Pancreas (tissue), 10 donors: Measurements from ENCODE around the gene POLR3H. TPM values are rescaled to one million over a fixed set of nuclear protein-coding genes. Genes with fewer than 3 reads are reported as not detected.

Experiments used
- ATAC-seq, 4 donors: fragments of 200-7000 bp; cut with Tn5 transposase; one replicate each; pipeline versions ENCODE4 v1.8.0 to v1.9.1; 2020; ENCODE audit warnings: mild to moderate bottlenecking in 4 of 4, moderate library complexity in 4 of 4
- DNase-seq, 6 donors: peaks; one replicate each; pipeline ENCODE4 v3.0.0-alpha.2; 2020
- FAIRE-seq: peaks from 2 replicates; lab custom pipeline; 2012; peaks lifted over from hg19 to GRCh38; lab: Jason Lieb, UNC
- H3K27ac ChIP-seq, 4 donors: fragments of 200-600 bp; sonication (generic); 1 replicate in 3 of 4; 2 replicates in 1 of 4; pipeline versions ENCODE4 v1.5.0 to v1.8.0; 2020
- H3K27me3 ChIP-seq, 4 donors: fragments of 200-600 bp; one replicate each; pipeline ENCODE4 v1.8.0; 2021
- H3K36me3 ChIP-seq, 3 donors: fragments of 200-600 bp; sonication (generic) in 1 of 3; one replicate each; pipeline versions ENCODE4 v1.5.0 to v1.8.0; 2020 to 2021
- H3K4me1 ChIP-seq, 3 donors: fragments of 200-600 bp; one replicate each; pipeline ENCODE4 v1.8.0; 2021
- H3K4me3 ChIP-seq, 4 donors: fragments of 200-600 bp; sonication (generic) in 2 of 4; one replicate each; pipeline versions ENCODE4 v1.5.0 to v1.8.0; 2020 to 2021
- H3K9me3 ChIP-seq, 4 donors: fragments of 200-600 bp; one replicate each; pipeline ENCODE4 v1.8.0; 2021
- WGBS, 2 donors: extraction: QIAGEN DNeasy Blood & Tissue Kit; methylation state at CpG; one replicate each; pipeline ENCODE4 v1.1.7; 2013; 5-methylcytosine and 5-hydroxymethylcytosine counted together
- intact Hi-C, 3 donors: fragments of 100-400 bp; cut with DNase I; formaldehyde crosslinking; loops; one replicate each; pipeline versions ENCODE4 v1.11.1 to v1.14.2; 2022
- polyA plus RNA-seq, 2 donors: library from polyadenylated mRNA; stranded (reverse); fragments of 200-250 nt; gene quantifications; one replicate each; pipeline ENCODE4 v1.2.3, GENCODE V29; 2013
- total RNA-seq, 6 donors: library from RNA; stranded (reverse); fragmentation: NEBNext Ultra II Directional in 4 of 6; extraction: Animal tissue kit (Norgen Biotek cat#: 25700) in 4 of 6; gene quantifications; one replicate each; pipeline versions ENCODE4 v1.2.1 to v1.2.4, GENCODE V29; 2021 to 2023
- TF ChIP-seq, protein P1 (sequence below), 4 donors: fragments of 200-600 bp; sonication (generic) in 3 of 4; IDR thresholded peaks; one replicate each; pipeline versions ENCODE4 v1.5.0 to v1.8.0; 2021; ENCODE audit warnings: antibody characterized with exemption in 4 of 4
- donor health status: healthy with polysubstance abuse.
- donor health status: DM: no; HTN: no; CAD: no; lungs with moderate emphysema.
- donor health status: DM: no; HTN: no; CAD: no.
- donor health status: control.
- donor health status: control.
- donor health status: Bipolar disorder and iron deficiency.
- donor health status: DM: yes; HTN: yes; CAD: no.
- donor health status: DM: no; HTN: no; CAD: no.
- donor health status: DM: no; HTN: no; CAD: no.
- donor health status: DM: yes; HTN: yes; CAD: no.

The POLR3H gene
- total and polyA plus RNA-seq, 8 donors: 11.0 to 22.0 (median 14.4) TPM

GRCh38 chr22:41530890-41531714 lies 13.2 kb downstream of the POLR3H start:
- TF ChIP-seq, protein P1, sequence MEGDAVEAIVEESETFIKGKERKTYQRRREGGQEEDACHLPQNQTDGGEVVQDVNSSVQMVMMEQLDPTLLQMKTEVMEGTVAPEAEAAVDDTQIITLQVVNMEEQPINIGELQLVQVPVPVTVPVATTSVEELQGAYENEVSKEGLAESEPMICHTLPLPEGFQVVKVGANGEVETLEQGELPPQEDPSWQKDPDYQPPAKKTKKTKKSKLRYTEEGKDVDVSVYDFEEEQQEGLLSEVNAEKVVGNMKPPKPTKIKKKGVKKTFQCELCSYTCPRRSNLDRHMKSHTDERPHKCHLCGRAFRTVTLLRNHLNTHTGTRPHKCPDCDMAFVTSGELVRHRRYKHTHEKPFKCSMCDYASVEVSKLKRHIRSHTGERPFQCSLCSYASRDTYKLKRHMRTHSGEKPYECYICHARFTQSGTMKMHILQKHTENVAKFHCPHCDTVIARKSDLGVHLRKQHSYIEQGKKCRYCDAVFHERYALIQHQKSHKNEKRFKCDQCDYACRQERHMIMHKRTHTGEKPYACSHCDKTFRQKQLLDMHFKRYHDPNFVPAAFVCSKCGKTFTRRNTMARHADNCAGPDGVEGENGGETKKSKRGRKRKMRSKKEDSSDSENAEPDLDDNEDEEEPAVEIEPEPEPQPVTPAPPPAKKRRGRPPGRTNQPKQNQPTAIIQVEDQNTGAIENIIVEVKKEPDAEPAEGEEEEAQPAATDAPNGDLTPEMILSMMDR (IDR thresholded peaks at IDR 0.05): no peak
- FAIRE-seq (no peak), ATAC-seq (no peak), DNase-seq (peak in 1 of 6 donors; percentile 74)
- no peak overlapping the region for H3K27ac ChIP-seq
- H3K27me3 ChIP-seq: no peaks in the 10 kb centered on the region
- H3K9me3 ChIP-seq: no peaks in the 10 kb centered on the region
- H3K4me3 ChIP-seq: no peak overlapping the region
- WGBS, 2 donors: 74 to 78% methylated on average over 18 of the region's 18 CpGs
- intact Hi-C loops: loop anchor here in 1 of 3 donors (5.0 kb wide), 1 partner anchor 134 kb away; no protein-coding TSS in a partner anchor
- no peaks in the 10 kb centered on the region for H3K4me1 ChIP-seq
- H3K36me3 ChIP-seq: peaks cover 0 to 37% (median 25%) of the 10 kb centered on the region in 3 donors

- intact Hi-C loops: loop anchor here in 1 of 3 donors (10.0 kb wide), 1 partner anchor 124 kb away; no protein-coding TSS in a partner anchor
- DNase-seq (no peak), ATAC-seq (no peak), FAIRE-seq (no peak)
- H3K27me3 ChIP-seq: no peaks in the 10 kb centered on the region
- peaks cover under 1 to 5% (median 5%) of the 10 kb centered on the region in 3 donors for H3K4me1 ChIP-seq
- H3K27ac ChIP-seq: no peak overlapping the region
- no peaks in the 10 kb centered on the region for H3K9me3 ChIP-seq
- 75 to 77% methylated on average over 13 of the region's 13 CpGs for WGBS, 2 donors
- TF ChIP-seq, protein P1 (IDR thresholded peaks at IDR 0.05): no peak
- H3K4me3 ChIP-seq: no peak overlapping the region
- peaks cover 6 to 50% (median 30%) of the 10 kb centered on the region in 3 donors for H3K36me3 ChIP-seq
These were observed 15.2 kb downstream of the POLR3H start for GRCh38 chr22:41528938-41529561.

GRCh38 chr22:41528132-41528766 lies 16.0 kb downstream of the POLR3H start:
- no peak overlapping the region for H3K27ac ChIP-seq
- H3K9me3 ChIP-seq: no peaks in the 10 kb centered on the region
- H3K4me1 ChIP-seq: peaks cover 9 to 13% (median 10%) of the 10 kb centered on the region in 3 donors
- WGBS, 2 donors: 85 to 87% methylated on average over 16 of the region's 16 CpGs
- peaks cover 6 to 50% (median 30%) of the 10 kb centered on the region in 3 donors for H3K36me3 ChIP-seq
- intact Hi-C loops: loop anchor here in 1 of 3 donors (10.0 kb wide), 1 partner anchor 123 kb away; no protein-coding TSS in a partner anchor
- TF ChIP-seq, protein P1 (IDR thresholded peaks at IDR 0.05): no peak
- H3K4me3 ChIP-seq: no peak overlapping the region
- DNase-seq (no peak), ATAC-seq (no peak), FAIRE-seq (no peak)
- H3K27me3 ChIP-seq: no peaks in the 10 kb centered on the region

- peaks cover 10 to 13% (median 11%) of the 10 kb centered on the region in 3 donors for H3K4me1 ChIP-seq
- H3K36me3 ChIP-seq: peaks cover 6 to 47% (median 30%) of the 10 kb centered on the region in 3 donors
- peak overlapping the region in 1 of 4 donors; percentile 8 for H3K27ac ChIP-seq
- 79 to 81% methylated on average over 30 to 32 of the region's 32 CpGs for WGBS, 2 donors
- no peaks in the 10 kb centered on the region for H3K9me3 ChIP-seq
- DNase-seq: peak in 4 of 6 donors; percentile 48 to 79 (median 72)
- peak; percentile 36 to 55 (median 52) for ATAC-seq
- H3K27me3 ChIP-seq: no peaks in the 10 kb centered on the region
- no peak for FAIRE-seq
- TF ChIP-seq, protein P1 (IDR thresholded peaks at IDR 0.05): peak; percentile 62 to 77 (median 68)
- intact Hi-C loops: loop anchor here in 1 of 3 donors (10.0 kb wide), 1 partner anchor 122 kb away; no protein-coding TSS in a partner anchor
- no peak overlapping the region for H3K4me3 ChIP-seq
These were observed 17.2 kb downstream of the POLR3H start for GRCh38 chr22:41526830-41527799.
